SH-SY5Y (cell line): Measurements from ENCODE around the gene GRIK1.

Source experiments
- GATA2 ChIP-seq: IDR thresholded peaks from 2 replicates; pipeline ENCODE4 v1.6.1; 2011; ENCODE audit warnings: mild to moderate bottlenecking, low read depth, low read length
- GATA3 ChIP-seq: IDR thresholded peaks from 2 replicates; pipeline ENCODE4 v1.6.1; 2011; ENCODE audit warnings: low read depth, mild to moderate bottlenecking, low read length, moderate library complexity

The GRIK1 gene

DNA sequence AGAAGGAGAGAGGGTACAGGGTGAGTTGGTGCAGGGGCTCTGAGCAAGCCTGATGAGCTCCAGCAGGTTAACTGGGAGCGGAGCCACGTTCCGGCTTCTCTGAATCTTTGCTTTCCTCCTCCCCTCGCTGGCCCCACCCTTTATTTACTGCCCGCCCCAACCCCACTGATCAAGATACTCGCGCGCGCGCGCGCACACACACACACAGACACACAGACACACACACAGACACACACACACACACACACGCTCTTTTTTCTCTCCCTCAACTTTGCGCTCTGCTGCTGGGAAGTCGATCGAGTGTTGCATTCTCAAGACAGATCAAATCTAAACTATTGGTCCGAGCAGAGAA, at the start of gene GRIK1:
GRIK1 (minus strand) TSS at position 73 of the 352 bp plus-strand sequence.
- TF ChIP-seq GATA3 (no peak), GATA2 (no peak)

DNA sequence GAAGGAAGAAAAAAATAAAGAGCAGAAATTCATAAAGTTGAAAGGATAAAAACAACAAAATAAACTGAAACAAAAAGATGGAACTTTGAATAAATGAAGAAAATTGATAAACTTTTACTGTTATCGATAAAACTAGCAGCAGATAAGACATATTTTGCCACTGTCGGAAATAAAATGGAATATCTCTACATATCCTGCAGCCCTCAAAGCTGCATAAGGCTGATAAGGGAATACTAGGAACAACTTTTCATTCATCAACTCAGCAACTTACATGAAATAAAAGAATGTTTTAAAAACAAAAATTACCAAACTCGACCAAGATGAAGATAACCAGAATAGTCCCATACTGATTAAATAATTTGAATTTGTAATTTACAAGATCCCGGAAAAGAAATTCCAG, 48.0 kb upstream of the GRIK1 start:
- TF ChIP-seq GATA3 (no peak), GATA2 (no peak)

DNA sequence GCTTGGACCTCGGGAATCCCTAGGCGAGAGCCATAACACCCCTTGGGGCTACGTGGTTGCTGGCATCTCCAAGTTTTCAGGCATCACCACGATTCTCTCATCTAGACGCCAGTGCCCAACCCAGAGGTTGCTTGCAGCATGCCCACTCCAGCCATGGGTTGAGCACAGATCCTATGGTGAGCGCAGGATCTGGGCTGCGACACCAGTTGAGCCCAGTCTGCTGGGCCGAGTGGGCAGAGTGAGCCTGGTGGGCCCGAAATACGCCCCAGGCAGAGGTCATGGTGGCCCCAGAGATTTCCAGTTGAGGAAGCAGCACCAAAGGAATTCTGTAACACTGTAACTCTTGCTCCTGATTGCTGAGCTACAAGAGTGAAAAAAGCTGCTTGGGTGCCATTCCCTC, 46.1 kb upstream of the GRIK1 start:
- TF ChIP-seq GATA2 (no peak), GATA3 (no peak)

DNA sequence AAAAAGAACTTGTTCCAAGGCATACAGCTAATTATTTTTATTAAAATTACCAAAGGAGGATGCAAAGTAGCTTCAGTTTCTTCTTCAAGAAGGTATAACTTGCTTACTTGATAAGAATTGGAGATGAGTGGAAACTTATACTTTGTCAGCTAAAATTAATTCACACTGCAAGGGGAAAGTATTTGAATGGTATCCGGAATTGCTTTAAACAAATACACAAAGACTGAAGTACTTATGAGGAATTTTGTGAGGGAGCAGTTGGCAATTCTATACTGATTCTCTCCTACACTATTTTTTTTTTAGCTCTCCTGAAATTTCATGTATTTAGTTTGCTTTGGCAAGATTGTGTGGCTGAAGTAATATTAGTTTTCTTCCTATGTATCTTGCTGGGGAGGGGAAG, 39.2 kb upstream of the GRIK1 start:
- TF ChIP-seq GATA2 (no peak), GATA3 (no peak)

DNA sequence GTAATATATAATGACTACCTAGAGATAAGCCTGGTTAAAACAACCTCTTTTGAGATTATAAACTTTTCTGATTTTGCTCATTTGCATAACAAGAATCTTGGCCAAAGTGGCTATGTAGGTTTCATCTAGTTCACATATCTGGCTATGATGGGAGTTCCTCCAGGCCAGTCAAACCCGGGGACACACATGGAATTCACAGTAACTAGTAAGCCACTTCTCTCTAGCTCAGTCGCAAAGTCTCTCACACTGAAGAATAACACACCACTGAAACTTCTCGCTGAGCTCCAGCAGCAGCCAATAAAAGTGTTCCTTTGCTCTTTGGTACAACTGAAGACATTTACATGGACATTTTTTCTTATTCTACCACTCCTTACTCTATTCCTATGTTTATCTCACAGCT, 36.0 kb upstream of the GRIK1 start:
- TF ChIP-seq GATA3 (no peak), GATA2 (no peak)

DNA sequence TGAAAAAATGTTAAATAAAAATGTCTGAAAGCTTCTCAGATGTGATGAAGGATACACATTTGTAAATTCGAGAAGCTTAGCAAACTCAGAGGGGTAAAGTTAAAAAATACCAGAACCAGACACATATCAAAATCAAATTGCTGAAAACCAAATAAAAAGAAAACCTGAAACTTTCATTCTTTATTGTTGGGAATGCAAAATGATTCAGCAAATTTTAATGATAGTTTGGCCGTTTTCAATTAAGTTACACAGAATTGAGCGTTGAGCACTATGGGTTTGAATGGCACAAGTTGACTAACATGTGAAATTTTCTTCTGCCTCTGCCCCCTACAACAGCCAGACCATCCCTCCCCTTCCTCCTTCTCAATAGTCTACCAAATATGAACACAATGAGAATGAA, 33.5 kb upstream of the GRIK1 start:
- TF ChIP-seq GATA3: no peak
- TF ChIP-seq GATA2: no peak

DNA sequence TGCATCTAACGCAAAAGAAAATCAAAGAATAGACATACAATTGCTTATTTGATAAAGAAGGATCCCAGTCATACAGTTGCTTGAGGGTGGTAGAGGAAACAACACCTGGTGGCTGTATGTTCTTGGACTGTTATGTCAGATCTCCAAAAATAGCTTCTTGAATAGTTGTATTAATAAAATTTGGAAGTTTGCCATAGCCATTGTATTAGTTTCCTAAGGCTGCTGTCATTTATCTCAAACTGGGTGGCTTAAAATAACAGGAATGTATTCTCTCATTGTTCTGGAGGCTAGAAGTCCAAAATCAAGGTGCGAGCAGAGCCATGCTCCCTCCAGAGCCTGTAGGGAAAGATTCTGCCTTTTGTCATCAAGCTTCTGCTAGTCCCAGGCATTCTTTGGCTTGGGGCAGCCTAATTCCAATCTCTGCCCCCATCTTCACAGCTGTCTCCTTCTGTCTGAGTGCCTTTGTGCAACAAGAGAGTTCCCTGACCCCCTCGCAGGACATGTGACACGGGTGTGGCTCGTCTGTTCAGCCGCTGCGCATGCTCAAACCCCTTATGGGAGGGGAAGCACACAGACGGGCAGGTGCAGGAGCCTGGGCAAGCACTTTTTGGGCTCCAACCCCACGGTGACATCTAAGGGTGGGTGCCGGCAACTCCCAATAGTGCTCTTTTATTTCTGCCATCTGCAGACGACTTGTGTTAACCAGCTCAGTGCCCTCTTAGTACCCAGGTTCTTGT, 21.7 kb upstream of the GRIK1 start:
- TF ChIP-seq GATA3: no peak
- TF ChIP-seq GATA2: no peak

DNA sequence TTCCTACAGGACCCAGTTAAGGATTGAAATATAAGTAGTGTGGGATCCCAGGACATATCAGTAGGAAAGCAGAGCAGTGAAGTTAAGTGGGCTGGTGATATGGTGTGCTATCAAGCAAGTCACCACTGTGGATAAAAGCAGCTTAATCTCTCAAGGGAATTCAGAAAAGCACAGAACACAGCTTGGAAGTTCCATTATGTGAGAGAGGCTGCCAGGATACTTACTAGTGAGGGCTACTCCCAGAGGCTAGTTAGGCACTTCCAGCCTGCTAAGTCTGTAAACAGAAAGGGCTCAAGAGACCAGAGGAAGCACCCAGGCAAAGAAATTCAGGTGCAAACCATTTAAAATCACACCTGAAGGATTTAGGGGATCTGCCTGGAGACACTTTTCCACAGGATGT, 18.8 kb upstream of the GRIK1 start:
- no peak for TF ChIP-seq GATA3

DNA sequence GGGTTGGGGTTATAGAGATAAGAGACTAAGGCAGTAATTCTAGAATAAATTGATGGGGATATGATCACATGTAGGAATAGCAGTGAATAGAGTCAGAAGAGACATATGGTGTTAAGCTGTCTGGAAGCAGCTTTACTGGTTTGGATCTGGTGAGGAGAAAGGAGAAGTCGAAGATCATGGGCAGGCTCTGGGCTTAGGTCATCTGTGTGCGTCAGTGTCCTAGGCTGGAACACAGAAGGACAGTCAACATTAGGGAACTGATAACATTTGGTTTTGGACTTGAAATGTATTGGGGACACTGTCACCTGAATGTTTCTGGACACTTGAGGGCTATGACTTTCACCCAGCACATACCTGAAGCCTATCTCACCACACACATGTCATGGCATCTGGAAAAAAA, 13.9 kb upstream of the GRIK1 start:
- no peak for TF ChIP-seq GATA3
- no peak for TF ChIP-seq GATA2

DNA sequence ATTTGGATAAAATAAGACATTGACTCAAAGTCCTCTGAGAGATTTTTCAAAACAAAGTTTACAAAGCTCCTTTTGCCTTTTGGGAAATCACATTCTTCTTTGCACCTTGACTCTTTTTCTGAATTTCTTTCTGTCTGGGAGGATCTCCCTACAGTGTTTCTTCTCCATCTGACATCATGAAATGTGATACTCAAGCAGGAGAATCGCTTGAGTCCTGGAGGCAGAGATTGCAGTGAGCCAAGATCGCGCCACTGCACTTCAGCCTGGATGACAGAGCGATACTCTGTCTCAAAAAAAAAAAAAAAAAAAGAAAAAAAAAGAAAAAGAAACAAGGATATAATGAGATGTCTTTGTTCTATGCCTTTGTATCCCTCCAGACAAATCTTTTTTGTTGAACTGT, 13.3 kb upstream of the GRIK1 start:
- TF ChIP-seq GATA2 (no peak), GATA3 (no peak)

DNA sequence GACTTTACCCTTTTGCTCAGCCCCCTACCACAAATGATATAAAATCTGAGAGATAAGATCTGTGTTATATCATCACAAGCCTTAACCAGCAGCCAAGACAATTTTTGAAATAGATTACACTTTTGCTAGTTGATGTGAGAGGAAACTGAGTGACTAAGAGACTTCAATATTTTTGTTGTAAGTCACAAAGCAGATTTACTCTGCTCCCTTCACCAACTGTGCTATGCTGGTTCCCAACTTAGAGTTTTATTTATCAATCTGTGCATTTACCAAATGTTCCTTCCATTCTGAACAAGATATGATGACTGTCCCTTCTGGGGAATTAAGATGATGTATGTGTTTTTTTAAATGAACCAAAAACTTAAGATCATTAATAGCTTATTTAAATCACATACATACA, 12.1 kb upstream of the GRIK1 start:
- no peak for TF ChIP-seq GATA2
- TF ChIP-seq GATA3: no peak

DNA sequence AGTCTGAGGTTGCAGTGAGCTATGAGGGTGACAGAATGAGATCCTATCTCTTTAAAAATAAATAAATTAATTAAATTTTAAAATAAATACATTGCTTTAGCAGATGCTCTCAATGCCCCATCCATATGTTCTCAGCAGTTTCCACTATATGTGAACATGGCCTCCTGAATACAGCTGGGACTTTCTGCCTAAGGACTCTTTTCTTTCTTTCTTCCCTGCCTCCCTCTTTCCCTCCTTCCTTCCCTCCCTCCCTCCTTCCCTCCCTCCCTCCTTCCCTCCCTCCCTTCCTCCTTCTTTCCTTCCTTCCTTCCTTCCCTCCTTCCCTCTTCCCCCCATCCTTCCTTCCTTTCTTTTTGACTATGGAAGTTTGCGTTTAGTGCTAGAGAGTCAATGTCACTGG, 10.2 kb upstream of the GRIK1 start:
- TF ChIP-seq GATA3: no peak
- TF ChIP-seq GATA2: no peak

DNA sequence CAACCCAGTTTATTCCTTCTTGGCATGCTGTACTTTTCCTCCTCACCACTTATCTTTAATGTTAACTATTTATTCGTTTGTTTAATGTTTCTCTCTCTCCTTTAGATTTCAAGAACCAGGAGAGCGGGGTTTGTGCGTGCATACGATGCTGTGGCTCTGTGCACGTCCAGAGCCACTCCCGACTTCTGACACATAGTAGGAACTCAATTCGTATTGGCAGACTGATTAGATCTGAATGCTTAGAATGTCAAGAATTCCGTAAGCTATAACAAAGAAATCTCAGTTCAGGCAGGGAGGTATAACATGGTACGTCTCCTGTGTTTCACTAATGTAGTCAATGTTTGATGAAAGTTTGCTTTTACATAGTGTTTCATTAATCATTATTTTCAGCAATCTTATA, 7.3 kb upstream of the GRIK1 start:
- TF ChIP-seq GATA3: no peak
- TF ChIP-seq GATA2: no peak

DNA sequence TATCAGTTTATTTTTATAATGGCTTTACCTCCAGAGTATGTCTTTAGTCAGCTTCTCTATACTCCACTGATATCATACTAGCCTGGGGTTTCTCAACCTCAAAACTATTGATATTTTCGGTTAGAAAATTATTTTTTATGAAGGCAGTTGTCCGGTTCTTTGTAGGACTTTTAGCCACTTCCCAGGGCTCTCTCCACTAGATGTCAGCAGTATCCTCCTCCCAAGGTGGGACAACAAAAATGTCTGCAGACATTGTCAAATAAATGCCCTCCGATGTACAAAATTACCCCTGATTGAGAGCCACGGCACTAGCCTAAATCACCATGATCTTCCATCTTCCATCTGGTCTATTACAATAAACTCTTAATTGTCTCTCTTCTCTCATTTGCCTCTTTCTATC, 4.1 kb upstream of the GRIK1 start:
- no peak for TF ChIP-seq GATA2
- TF ChIP-seq GATA3: no peak

DNA sequence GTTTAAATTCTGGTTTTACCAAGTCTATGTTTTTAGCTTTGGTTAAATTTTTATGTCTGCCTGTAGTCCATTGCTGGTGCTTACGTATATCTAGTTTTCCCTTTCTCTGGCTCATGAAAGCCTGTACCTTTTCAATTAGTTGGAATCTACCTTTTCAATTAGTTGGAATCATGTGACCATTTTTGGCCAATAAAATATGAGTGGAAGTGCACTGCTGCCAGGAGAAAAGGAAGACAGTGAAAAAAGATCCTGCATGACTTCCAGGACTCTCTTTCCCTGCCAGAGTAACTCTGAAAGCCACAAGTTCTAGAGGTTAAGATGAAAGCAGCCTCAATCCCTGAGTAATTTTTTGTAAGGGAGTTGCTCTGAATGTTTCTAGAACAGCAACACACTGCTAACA, 2.2 kb upstream of the GRIK1 start:
- TF ChIP-seq GATA3: no peak
- no peak for TF ChIP-seq GATA2

DNA sequence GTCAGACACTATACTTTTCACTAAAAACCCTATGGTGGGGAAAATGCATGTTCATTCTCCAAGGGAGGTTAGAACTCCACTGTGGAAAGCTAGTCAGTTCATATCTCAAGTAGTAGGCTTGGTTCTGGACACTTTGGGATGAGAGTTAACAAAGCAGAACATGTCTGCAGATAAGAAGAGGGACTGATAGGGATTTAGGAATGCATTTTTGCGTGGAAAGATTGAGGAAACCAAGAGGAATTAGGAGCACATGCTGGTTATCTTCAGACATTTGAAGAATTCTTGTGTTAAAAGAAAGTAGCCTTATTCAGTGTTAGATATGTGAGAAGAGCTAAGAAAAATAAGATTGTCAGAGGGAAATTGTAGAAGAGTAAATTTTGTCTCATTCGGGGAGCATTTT, 1.2 kb upstream of the GRIK1 start:
- TF ChIP-seq GATA3 (no peak), GATA2 (no peak)
